ENCODE measurements around the gene C12orf76.

Gene C12orf76

DNA sequence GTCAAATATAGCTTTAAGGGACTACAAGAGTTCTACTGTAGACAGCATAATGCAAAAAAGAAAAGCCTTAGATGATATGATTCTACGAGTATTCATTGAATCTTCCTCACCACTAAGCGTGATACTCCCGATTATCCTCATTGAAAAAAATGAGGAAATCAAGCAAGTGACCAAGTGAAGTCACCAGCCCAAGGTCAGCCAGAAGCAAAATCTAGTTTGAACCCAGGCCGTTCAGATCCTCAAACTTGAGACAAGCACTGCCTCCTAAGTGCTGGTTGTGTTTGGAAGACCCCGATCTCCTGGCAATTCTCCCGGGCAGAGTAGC is 53.0 kb downstream of the C12orf76 start:
- DNase-seq (ENCODE audit: low spot score), result no peak

GRCh38 chr12:109994401-109995175 is 53.7 kb downstream of the C12orf76 start:
- DNase-seq (ENCODE audit: low spot score), result no peak

DNA sequence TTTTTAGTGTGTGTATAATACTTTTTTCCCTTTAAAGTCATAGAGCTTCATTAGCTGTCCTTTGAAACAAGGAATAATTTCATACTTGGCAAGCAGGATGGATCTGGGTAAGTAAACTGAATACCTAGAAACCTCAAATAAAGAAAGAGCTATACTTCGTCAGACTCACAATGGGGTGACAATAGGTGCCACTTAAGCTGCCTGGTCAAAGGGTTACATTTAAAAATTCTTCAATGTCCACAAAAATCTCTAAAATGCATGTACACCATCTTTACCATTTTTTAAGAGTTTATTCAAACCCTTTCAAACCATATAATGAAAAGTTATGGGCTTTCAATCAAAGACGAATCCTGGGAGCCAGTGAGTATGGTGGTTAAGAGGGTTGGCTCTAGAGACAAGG is 55.2 kb downstream of the C12orf76 start:
- DNase-seq (ENCODE audit: low spot score), result no peak

- DNase-seq (ENCODE audit: low spot score), result no peak
These were observed 56.7 kb downstream of the C12orf76 start for GRCh38 chr12:109991586-109991985.
